Activated CD8-positive, alpha-beta T cell treated with anti-CD3 and anti-CD28 coated beads, Interleukin-2, amount 10 ng/mL, durations not matched to agents 7 days and 5 days (primary cell): Measurements from ENCODE around the gene FIG4. TPM values are rescaled to one million over a fixed set of nuclear protein-coding genes. Genes with fewer than 3 reads are reported as not detected.
"Not testable (repeated sequence)": the region's sequence is repeated elsewhere in the genome, so short reads cannot be mapped to it uniquely, and the experiment has no call there.

Experiments
- ATAC-seq: fragments of 150-1000 bp; cut with Tn5 transposase; one replicate; pipeline ENCODE4 v1.10.0; 2021; ENCODE audit warnings: moderate library complexity
- CTCF ChIA-PET: fragments of 350-600 bp; sonication (Branson Sonifier 250); formaldehyde crosslinking; loops from one replicate; lab custom pipeline; 2021; ENCODE audit warnings: antibody characterized with exemption; lab: Charles Lee
- POLR2A ChIA-PET: fragments of 350-600 bp; sonication (Branson Sonifier 250); formaldehyde crosslinking; loops from one replicate; lab custom pipeline; 2021; ENCODE audit warnings: antibody characterized with exemption; lab: Charles Lee
- DNase-seq: peaks from one replicate; pipeline ENCODE4 v3.0.0-alpha.2; 2020
- H3K27ac Mint-ChIP-seq: one replicate; pipeline ENCODE4 v1.8.0; 2021; ENCODE audit warnings: mild to moderate bottlenecking, mixed read lengths
- H3K27me3 Mint-ChIP-seq: one replicate; pipeline ENCODE4 v1.8.0; 2021; ENCODE audit warnings: low read depth, mixed read lengths
- H3K36me3 Mint-ChIP-seq: one replicate; pipeline ENCODE4 v1.8.0; 2021; ENCODE audit warnings: low read depth, mixed read lengths
- H3K4me1 Mint-ChIP-seq: one replicate; pipeline ENCODE4 v1.8.0; 2021; ENCODE audit warnings: low read depth, mixed read lengths
- H3K4me3 Mint-ChIP-seq: one replicate; pipeline ENCODE4 v1.8.0; 2021; ENCODE audit warnings: mild to moderate bottlenecking, mixed read lengths
- H3K9me3 Mint-ChIP-seq: one replicate; pipeline ENCODE4 v1.8.0; 2022; ENCODE audit warnings: mixed read lengths; ENCODE audit not compliant: insufficient read depth
- total RNA-seq, 2 experiments: library from RNA; stranded (reverse); gene quantifications; one replicate each; pipeline ENCODE4 v1.2.3, GENCODE V29; 2021

Gene FIG4
- total RNA-seq, 2 experiments from 2014 or later: 9.5 to 10.8 TPM

DNA sequence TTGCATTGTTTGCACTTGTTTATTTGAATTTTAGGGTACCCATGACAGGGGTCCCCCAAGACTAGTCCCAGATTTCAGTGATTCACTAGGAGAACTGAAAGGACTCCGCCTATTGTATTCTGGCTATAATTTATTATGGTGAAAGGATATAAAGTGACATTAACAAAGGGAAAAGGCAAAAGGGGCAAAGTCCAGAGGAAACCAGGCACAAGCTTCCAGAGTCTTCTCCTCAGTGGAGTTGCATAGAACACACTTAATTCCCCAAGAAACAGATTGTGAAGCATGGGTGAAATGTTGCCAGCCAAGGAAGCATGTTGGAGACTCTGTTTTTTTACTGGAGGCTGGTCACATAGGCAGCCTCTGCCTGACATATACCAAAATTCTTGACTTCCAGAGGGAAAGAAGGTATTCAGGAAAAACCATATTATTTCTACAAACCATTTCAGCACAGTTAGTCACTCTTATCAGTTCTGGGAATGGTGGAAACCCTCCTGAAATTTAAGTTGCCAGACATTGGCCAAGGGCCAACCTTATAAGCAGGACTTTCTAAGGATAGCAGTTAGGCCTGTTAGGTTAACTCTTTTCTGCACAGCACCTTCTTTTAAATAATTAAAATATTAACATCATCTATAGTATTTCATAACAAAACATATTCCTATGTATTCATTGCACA, 71.8 kb downstream of the FIG4 start:
- H3K4me1 Mint-ChIP-seq: peaks cover 16% of the 10 kb centered on the region
- ATAC-seq (no peak), DNase-seq (no peak)
- CTCF ChIA-PET: no interaction called here
- POLR2A ChIA-PET: no interaction called here
- no peak overlapping the region for H3K4me3 Mint-ChIP-seq
- no peaks in the 10 kb centered on the region for H3K9me3 Mint-ChIP-seq
- peaks cover 14% of the 10 kb centered on the region for H3K36me3 Mint-ChIP-seq
- H3K27me3 Mint-ChIP-seq: no peaks in the 10 kb centered on the region
- no peak overlapping the region for H3K27ac Mint-ChIP-seq

DNA sequence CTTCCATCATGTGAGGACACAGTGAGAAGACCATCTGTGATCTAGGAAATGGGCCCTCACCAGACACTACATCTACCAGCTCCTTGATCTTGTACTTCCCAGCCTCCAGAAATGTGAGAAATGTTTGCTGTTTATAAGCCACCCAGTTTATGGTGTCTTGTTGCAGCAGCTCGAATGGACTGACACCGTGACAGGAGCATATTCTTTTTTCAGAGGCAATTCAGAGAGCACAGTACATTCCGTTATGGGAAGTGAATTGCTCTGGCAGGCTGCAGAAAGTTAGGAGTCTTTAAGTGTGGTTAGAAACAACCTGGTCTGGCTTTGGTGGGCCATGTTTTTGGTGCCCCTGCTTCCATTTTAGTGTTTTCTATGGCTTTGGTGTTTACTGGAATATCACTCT, 75.1 kb downstream of the FIG4 start:
- Mint-ChIP-seq H3K4me1 (no peaks in the 10 kb centered on the region), H3K27ac (no peak overlapping the region), H3K27me3 (no peaks in the 10 kb centered on the region), H3K9me3 (no peaks in the 10 kb centered on the region), H3K4me3 (no peak overlapping the region), H3K36me3 (no peaks in the 10 kb centered on the region)
- ChIA-PET CTCF (no interaction called here), POLR2A (no interaction called here)
- no peak for ATAC-seq
- DNase-seq: no peak

DNA sequence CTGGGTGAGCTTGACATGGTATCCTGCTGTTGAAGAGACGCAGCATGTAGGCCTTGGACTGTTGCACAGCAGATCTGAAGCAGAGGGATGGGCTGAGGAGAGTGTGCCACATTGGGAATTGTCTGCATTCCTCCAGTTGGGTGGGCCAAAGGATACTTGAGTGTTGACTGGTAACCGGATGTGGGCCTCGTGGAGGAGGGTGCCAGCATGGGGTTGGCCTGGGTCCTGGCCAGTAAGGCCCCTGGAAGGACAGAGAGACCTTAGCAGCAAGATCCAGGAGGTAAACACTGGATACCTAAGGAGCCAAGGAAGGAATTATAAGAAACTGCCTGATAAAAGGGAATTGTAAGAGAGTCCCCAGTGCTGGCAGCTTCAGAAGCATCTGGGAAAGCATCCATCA, 76.9 kb downstream of the FIG4 start:
- no peak overlapping the region for H3K27ac Mint-ChIP-seq
- H3K4me1 Mint-ChIP-seq: peaks cover 7% of the 10 kb centered on the region
- no peak overlapping the region for H3K4me3 Mint-ChIP-seq
- no peaks in the 10 kb centered on the region for H3K27me3 Mint-ChIP-seq
- DNase-seq (no peak), ATAC-seq (no peak)
- H3K9me3 Mint-ChIP-seq: no peaks in the 10 kb centered on the region
- peaks cover 6% of the 10 kb centered on the region for H3K36me3 Mint-ChIP-seq
- POLR2A ChIA-PET: no interaction called here
- CTCF ChIA-PET: no interaction called here

DNA sequence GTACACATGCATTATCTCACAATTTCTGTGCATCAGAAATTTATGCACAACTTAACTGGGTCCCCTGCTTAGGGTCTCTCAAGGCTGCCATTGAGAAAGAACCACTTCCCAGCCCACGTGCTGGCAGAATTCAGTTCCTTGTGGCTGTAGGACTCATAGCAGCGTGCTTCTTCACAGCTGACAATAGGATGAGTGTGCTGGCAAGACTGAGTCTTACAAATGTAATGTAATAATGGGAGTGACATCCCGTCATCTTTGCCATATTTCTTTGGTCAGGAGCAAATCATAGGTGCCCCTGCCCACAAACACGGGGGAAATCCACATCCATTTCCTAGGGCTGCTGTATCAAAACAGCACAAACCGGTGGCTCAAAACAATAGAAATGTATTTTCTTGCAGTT, 77.4 kb downstream of the FIG4 start:
- DNase-seq: no peak
- Mint-ChIP-seq H3K27ac (no peak overlapping the region), H3K4me1 (peaks cover 7% of the 10 kb centered on the region), H3K4me3 (no peak overlapping the region), H3K27me3 (no peaks in the 10 kb centered on the region), H3K36me3 (peaks cover 6% of the 10 kb centered on the region), H3K9me3 (no peaks in the 10 kb centered on the region)
- POLR2A ChIA-PET: no interaction called here
- no peak for ATAC-seq
- CTCF ChIA-PET: no interaction called here

DNA sequence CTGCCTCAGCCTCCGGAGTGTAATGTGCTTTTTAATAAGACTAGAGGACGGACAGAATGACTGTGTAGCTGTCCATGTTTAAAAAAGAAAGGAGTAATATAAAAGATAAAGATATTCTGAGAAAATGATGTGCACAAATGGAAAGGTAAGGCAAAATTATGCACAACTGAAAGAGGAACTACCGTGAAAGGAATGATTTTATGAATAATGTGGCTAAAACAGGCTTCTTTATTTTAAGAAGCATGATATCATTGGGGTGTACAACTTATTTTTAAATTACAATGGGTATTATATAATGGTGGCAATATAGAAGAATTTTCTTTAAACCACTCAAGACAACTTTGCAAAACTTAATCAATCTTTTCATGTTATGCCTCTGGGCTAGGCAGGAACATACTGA, 78.1 kb downstream of the FIG4 start:
- DNase-seq (no peak), ATAC-seq (no peak)
- Mint-ChIP-seq H3K36me3 (peaks cover 6% of the 10 kb centered on the region), H3K4me1 (peaks cover 7% of the 10 kb centered on the region), H3K4me3 (no peak overlapping the region), H3K27ac (no peak overlapping the region), H3K9me3 (no peaks in the 10 kb centered on the region), H3K27me3 (no peaks in the 10 kb centered on the region)
- POLR2A ChIA-PET: interaction anchor here (0.6 kb wide), 1 partner anchor 48 kb away, joined by 3 read pairs; no protein-coding TSS in a partner anchor
- CTCF ChIA-PET: no interaction called here

DNA sequence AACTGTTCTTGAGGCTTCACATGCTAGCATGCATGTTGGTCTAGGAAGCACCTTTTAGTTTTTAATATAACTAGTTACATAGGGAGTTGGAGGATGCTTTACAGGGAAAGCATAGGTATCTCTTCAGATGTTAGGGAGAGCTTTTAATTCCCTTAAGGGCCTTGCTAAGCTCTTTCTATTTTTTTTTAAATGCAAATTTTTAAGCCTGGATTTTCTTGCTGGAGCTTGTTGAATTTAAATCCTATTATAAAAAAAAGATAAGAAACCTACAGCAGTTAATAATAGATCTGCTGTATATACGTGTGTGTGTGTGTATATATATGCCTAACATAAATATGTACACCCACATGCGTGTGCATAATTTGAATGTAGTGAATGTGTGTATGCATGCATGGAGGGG, 79.0 kb downstream of the FIG4 start:
- H3K36me3 Mint-ChIP-seq: peaks cover 6% of the 10 kb centered on the region
- peaks cover 7% of the 10 kb centered on the region for H3K4me1 Mint-ChIP-seq
- ChIA-PET CTCF (no interaction called here), POLR2A (interaction anchor here (0.6 kb wide), 2 partner anchors 47 to 371 kb away, joined by 3 to 5 read pairs; no protein-coding TSS in a partner anchor)
- no peak overlapping the region for H3K27ac Mint-ChIP-seq
- no peak for DNase-seq
- ATAC-seq: no peak
- no peaks in the 10 kb centered on the region for H3K9me3 Mint-ChIP-seq
- H3K4me3 Mint-ChIP-seq: no peak overlapping the region
- H3K27me3 Mint-ChIP-seq: no peaks in the 10 kb centered on the region

DNA sequence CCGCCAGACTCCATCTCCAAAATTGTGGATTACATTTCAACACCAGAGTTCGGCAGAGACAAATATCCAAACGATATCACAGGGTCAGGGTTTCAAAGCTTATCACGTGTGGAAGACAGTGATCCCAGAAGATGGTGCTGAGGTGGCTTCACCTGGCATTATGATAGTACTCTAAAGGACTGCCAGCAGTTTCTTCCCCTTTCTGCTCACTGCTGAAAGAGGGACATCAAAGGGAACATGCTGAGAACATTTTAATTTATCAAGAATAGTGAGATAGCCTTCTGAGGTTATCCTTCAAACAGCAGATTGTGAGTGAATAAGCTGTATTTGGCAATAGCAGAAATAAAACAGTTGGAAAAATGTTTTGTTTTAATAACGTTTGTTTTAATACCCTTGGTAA, 79.7 kb downstream of the FIG4 start:
- H3K27ac Mint-ChIP-seq: no peak overlapping the region
- H3K36me3 Mint-ChIP-seq: peaks cover 6% of the 10 kb centered on the region
- ChIA-PET POLR2A (no interaction called here), CTCF (no interaction called here)
- DNase-seq (no peak), ATAC-seq (no peak)
- H3K4me3 Mint-ChIP-seq: no peak overlapping the region
- no peaks in the 10 kb centered on the region for H3K27me3 Mint-ChIP-seq
- peaks cover 7% of the 10 kb centered on the region for H3K4me1 Mint-ChIP-seq
- no peaks in the 10 kb centered on the region for H3K9me3 Mint-ChIP-seq

DNA sequence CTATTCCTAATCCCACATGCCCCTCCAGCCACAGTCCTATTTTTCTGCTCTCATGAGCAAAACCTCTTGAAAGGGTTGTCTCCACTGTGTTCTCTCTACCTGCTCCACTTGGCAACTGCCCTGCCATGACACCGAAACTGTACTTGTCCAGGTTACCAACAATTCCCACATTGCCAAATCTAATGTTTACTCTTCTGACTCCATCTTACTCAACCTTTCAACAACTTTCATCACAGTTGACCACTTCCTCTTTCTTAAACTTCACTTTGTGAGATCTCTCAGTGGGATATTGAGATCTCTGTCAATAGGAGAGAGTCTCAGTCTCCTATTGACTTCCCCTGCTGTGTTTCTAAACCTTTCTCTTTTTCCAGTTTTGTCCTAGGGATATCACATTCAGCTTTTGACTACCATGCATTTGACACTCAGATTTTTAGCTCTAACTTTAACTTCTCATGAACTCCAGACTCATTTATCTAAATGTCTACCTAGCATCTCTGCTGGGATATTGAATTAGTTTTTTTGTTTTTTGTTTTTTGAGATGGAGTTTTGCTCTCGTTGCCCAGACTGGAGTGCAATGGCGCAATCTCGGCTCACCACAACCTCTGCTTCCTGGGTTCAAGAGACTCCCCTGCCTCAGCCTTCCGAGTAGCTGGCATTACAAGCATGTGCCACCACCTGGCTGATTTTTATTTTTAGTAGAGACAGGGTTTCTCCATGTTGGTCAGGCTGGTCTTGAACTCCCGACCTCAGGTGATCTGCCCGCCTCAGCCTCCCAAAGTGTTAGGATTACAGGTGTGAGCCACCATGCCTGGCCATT, 81.1 kb downstream of the FIG4 start:
- DNase-seq, POLR2A ChIA-PET, CTCF ChIA-PET, H3K4me1 Mint-ChIP-seq, H3K27me3 Mint-ChIP-seq, H3K36me3 Mint-ChIP-seq, ATAC-seq, H3K4me3 Mint-ChIP-seq, H3K27ac Mint-ChIP-seq, H3K9me3 Mint-ChIP-seq: not testable (repeated sequence)

DNA sequence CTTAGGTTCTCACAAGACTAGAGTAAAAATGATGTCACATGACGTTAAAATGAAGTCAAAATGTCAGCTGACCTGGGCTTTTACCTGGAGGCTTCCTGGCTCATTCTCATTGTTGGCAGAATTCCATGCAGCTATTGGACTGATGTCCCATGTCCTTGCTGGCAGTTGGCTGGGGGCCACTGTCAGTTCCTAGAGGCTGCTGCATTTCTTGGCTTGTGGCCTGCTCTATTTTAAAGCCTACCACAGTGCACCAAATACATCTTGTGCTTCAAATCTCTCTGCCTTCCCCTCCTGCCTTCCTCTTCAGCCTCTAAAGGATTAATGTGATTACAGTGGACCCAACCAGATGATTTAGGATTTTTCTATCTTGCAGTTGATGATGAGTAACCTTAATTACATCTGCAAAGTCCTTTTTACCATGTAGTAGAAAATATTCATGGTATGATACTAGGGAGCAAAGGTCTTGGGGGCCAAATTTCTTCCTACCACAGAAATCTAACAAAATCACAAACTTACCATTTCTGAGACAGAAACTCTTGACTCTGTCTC, 81.9 kb downstream of the FIG4 start:
- Mint-ChIP-seq H3K36me3 (peaks cover 6% of the 10 kb centered on the region), H3K9me3 (no peaks in the 10 kb centered on the region), H3K4me3 (no peak overlapping the region), H3K27me3 (no peaks in the 10 kb centered on the region), H3K27ac (no peak overlapping the region), H3K4me1 (peaks cover 7% of the 10 kb centered on the region)
- ChIA-PET CTCF (no interaction called here), POLR2A (no interaction called here)
- DNase-seq (no peak), ATAC-seq (no peak)

DNA sequence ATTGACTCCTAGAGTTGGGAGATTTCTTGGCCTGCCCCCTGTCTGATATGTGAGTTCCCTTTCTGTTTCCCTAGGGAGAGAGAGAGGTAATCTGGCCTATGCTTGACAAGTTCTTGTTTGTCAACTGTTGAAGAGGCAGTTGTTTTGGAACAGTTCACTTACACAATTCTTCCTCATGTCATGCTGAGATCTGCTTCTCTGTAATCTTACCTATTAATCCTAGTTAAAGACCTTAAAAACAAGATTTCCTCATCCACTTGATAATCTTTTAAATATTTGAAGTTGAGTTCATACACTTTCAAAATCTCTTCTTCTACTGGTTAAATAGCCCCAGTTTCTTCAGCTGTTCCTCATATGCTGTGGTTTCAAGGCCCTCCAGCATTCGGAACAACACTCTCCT, 89.9 kb downstream of the FIG4 start:
- Mint-ChIP-seq H3K9me3 (no peaks in the 10 kb centered on the region), H3K4me1 (no peaks in the 10 kb centered on the region), H3K4me3 (no peak overlapping the region), H3K27me3 (no peaks in the 10 kb centered on the region), H3K36me3 (peaks cover 1% of the 10 kb centered on the region), H3K27ac (no peak overlapping the region)
- no peak for DNase-seq
- ChIA-PET CTCF (interaction anchor here (2.5 kb wide), 1 partner anchor 259 kb away, joined by 7 read pairs; no protein-coding TSS in a partner anchor), POLR2A (no interaction called here)
- no peak for ATAC-seq

DNA sequence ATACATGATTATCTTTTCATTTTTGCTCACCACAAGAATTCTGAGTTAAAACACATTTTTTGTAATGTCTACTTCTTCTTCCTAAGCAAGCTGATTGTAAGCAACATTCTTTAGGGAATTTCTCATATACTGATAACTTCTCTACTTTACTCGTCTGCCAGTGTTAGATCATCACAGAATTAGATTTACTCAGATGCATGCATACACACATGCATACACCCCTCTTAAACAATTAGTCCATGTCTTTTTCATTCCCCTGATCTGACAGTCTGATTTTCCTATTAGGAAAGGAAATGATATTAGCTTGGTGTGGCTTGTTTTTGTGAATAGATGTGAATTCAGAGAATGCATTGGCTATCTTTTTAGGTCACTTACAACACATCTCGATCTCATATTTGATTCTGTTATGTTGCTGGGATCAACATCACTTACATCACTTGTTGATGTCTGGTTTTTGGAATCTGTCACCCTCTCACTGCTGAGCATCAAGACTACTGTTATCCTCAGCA, 91.4 kb downstream of the FIG4 start:
- ChIA-PET CTCF (interaction anchor here (0.7 to 2.5 kb wide), 5 partner anchors 8 to 257 kb away, joined by 3 to 8 read pairs (median 5); no protein-coding TSS in a partner anchor), POLR2A (no interaction called here)
- peaks cover 9% of the 10 kb centered on the region for H3K4me1 Mint-ChIP-seq
- no peak for DNase-seq
- H3K9me3 Mint-ChIP-seq: peaks cover 5% of the 10 kb centered on the region
- H3K36me3 Mint-ChIP-seq: peaks cover 9% of the 10 kb centered on the region
- H3K4me3 Mint-ChIP-seq: no peak overlapping the region
- H3K27ac Mint-ChIP-seq: no peak overlapping the region
- H3K27me3 Mint-ChIP-seq: no peaks in the 10 kb centered on the region
- no peak for ATAC-seq
